GM12864 (cell line): ENCODE measurements around the gene TFB1M.

Experiments
- DNase-seq: peaks from one replicate; pipeline ENCODE4 v3.0.0-alpha.2; 2011; ENCODE audit warnings: low read depth
- H3K4me3 ChIP-seq: 2 replicates; pipeline ENCODE4 v1.5.1; 2011; ENCODE audit warnings: mild to moderate bottlenecking, low read depth, low read length, control low read depth
- TF ChIP-seq, protein P1 (sequence below): IDR thresholded peaks from 2 replicates; pipeline ENCODE4 v1.5.1; 2011; ENCODE audit warnings: low read depth, mild to moderate bottlenecking, moderate library complexity, low read length, control low read depth, inconsistent platforms; ENCODE audit errors: missing control alignments

TFB1M gene

DNA sequence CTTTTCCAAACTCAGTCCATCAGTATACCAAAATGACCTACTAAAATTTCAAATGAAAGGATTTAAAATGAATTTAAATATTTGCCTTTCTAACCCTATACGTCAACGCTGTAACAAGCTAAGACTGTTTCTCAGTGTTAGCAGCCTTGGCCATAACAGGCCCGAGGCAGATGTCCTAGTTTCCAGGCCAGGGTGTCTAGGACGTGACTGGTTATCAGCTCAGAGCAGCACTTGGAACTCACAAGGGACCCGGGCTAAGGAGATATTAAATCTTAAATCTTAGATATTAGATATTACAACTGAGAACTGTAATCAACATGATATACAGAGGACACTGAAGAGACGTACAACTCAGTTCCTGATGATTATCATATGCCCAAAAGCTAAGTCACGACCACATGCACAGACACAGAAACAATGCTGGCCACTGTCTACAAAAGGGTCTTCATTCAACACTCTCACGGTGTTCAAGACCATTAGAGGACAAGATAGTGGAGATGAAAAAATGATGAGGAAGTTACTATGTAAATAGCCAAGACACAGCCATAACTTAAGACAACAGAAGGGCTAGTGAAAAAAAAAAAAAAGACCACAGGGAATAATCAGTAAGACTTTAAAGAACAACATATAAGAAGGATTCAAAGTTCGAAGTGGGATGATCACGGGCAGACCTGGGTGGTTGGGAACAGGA is 50.8 kb downstream of the TFB1M start, which contains the start of gene CLDN20:
Gene CLDN20, plus strand, starts transcription at position 641 of the 691 bp plus-strand sequence. CDS start 11,707 bp downstream, outside the sequence.
- H3K4me3 ChIP-seq, result no peak within 1 kb of the TSS
- no peak for DNase-seq
- TF ChIP-seq, protein P1, sequence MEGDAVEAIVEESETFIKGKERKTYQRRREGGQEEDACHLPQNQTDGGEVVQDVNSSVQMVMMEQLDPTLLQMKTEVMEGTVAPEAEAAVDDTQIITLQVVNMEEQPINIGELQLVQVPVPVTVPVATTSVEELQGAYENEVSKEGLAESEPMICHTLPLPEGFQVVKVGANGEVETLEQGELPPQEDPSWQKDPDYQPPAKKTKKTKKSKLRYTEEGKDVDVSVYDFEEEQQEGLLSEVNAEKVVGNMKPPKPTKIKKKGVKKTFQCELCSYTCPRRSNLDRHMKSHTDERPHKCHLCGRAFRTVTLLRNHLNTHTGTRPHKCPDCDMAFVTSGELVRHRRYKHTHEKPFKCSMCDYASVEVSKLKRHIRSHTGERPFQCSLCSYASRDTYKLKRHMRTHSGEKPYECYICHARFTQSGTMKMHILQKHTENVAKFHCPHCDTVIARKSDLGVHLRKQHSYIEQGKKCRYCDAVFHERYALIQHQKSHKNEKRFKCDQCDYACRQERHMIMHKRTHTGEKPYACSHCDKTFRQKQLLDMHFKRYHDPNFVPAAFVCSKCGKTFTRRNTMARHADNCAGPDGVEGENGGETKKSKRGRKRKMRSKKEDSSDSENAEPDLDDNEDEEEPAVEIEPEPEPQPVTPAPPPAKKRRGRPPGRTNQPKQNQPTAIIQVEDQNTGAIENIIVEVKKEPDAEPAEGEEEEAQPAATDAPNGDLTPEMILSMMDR, result no peak

- H3K4me3 ChIP-seq, result no peak overlapping the region
- no peak for DNase-seq
- TF ChIP-seq, protein P1, result no peak
These were observed 51.6 kb downstream of the TFB1M start for GRCh38 chr6:155262655-155263054.

GRCh38 chr6:155261111-155261900 is 53.0 kb downstream of the TFB1M start:
- H3K4me3 ChIP-seq, result no peak overlapping the region
- TF ChIP-seq, protein P1, result no peak

DNA sequence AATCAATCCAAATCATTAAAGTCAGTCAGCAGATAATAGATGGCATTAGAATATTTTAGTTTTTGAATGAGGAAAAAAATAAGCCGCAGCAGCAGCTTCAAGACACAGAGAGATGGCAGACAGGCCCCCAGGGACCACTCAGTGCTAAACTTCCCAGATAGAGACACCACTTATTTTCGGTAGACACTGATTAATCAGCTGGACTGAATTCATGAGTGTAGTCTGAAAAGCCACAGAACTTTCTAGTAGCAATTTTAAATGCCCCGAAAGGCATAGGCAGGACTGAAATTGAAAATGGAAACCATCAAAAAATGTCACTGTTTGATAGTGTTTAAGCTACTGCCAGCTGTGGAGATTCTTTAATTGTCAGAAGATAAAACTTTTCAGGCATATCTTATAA is 53.6 kb downstream of the TFB1M start:
- TF ChIP-seq, protein P1, result no peak
- DNase-seq, result no peak
- no peak overlapping the region for H3K4me3 ChIP-seq

More at GRCh38 chr6:155261111-155261900, 53.0 kb downstream of the TFB1M start:
- DNase-seq, result no peak

DNA sequence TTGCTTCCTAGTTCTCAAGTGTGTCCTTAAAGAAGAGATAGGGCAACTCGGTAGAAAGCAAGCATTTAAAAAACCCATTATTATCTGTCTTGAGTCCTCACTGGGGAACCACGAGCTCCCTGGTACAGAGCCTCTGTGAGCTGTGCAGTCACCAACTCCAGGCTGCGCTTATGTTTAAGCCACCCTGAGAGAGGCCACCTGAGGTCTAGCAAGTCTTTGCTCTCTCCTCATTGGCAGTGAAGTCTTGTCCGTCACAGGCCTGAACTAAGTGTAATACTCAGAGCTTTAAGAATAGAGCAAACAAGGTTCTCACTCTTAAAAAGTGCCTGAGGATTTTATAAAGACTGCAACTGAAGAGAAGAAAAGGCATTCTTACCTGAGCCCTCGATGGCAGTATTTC is 54.4 kb downstream of the TFB1M start:
- no peak for DNase-seq
- no peak overlapping the region for H3K4me3 ChIP-seq
- TF ChIP-seq, protein P1, result no peak

DNA sequence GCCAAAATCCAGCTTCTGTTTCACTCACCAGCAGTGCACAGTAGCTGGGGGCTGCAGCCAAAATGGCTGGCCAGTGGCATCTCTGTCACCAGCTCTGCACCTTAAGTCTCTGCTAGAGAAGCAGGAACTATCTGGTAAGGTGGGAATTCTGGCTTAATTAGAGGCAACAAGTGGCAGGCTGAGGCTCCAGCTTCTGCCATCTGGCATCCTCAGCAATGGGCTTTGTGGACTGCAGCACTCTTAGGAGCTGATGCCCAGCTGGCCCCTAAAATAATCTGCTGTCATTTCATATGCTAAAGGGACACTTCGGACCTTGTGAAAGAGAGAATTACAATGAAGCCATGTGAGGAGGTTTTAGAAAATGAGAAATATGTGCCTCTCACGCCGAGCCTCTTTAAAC is 55.1 kb downstream of the TFB1M start:
- no peak overlapping the region for H3K4me3 ChIP-seq
- TF ChIP-seq, protein P1, result no peak
- DNase-seq, result no peak
